Measurements from ENCODE around the gene NKAIN2. TPM values are rescaled to one million over a fixed set of nuclear protein-coding genes. Genes with fewer than 3 reads are reported as not detected.

NKAIN2 gene
- total RNA-seq, 1 experiment from 2014 or later: not detected

GRCh38 chr6:124282541-124282940, 478.9 kb downstream of the NKAIN2 start:
- DNase-seq (ENCODE audit: low read depth, low spot score): no peak
- ChIA-PET RAD21 (ENCODE audit: low non-redundant PET in 1 of 2, low total read pairs in 2 of 2, uncharacterized antibody in 2 of 2, unreplicated experiment in 2 of 2) (no interaction called here), POLR2A (no interaction called here), CTCF (no interaction called here)
- Histone ChIP-seq H3K9ac (ENCODE audit: low read length) (no peak overlapping the region), H4K20me1 (ENCODE audit: insufficient read depth) (no peaks in the 10 kb centered on the region), H3K27me3 (ENCODE audit: insufficient read depth, low read length) (no peaks in the 10 kb centered on the region), H3K4me1 (ENCODE audit: control insufficient read depth in 1 of 2, insufficient read depth in 2 of 2, low read length in 2 of 2) (no peaks in the 10 kb centered on the region), H3K27ac (ENCODE audit: low read depth, low read length) (no peak overlapping the region), H2AFZ (ENCODE audit: low read depth, low read length, poor library complexity, severe bottlenecking) (no peak overlapping the region), H3K79me2 (ENCODE audit: insufficient read depth, low read length) (no peaks in the 10 kb centered on the region), H3K9me2 (ENCODE audit: insufficient read depth) (no peaks in the 10 kb centered on the region), H3K36me3 (ENCODE audit: control insufficient read depth in 1 of 2, insufficient read depth in 2 of 2, low read length in 2 of 2) (no peaks in the 10 kb centered on the region), H3K4me3 (replicated peaks in 1 of 2; ENCODE audit: low read depth in 1 of 2, low read length in 2 of 2) (no peak overlapping the region), H3K9me3 (ENCODE audit: control insufficient read depth in 1 of 2, insufficient read depth in 1 of 2, low read depth in 1 of 2, low read length in 2 of 2) (no peaks in the 10 kb centered on the region), H3K4me2 (ENCODE audit: low read length) (no peak overlapping the region)
- TF ChIP-seq JUND (IDR thresholded peaks at IDR 0.05): no peak
- no peak for TF ChIP-seq YY1 (IDR thresholded peaks at IDR 0.05; ENCODE audit: extremely low read depth, insufficient replicate concordance, low read depth, low read length)
- no TSS peak for BruUV-seq (replicated peaks)
- ATAC-seq: no peak
- intact Hi-C loops (cut with micrococcal nuclease): no loop called here

GRCh38 chr6:124283486-124283885, 479.8 kb downstream of the NKAIN2 start:
- H3K9me3 ChIP-seq (ENCODE audit: control insufficient read depth in 1 of 2, insufficient read depth in 1 of 2, low read depth in 1 of 2, low read length in 2 of 2): no peaks in the 10 kb centered on the region
- no peak overlapping the region for H3K4me2 ChIP-seq (ENCODE audit: low read length)
- no peaks in the 10 kb centered on the region for H3K4me1 ChIP-seq (ENCODE audit: control insufficient read depth in 1 of 2, insufficient read depth in 2 of 2, low read length in 2 of 2)
- no TSS peak for BruUV-seq (replicated peaks)
- H3K9me2 ChIP-seq (ENCODE audit: insufficient read depth): no peaks in the 10 kb centered on the region
- no peak overlapping the region for H3K4me3 ChIP-seq (replicated peaks in 1 of 2; ENCODE audit: low read depth in 1 of 2, low read length in 2 of 2)
- ChIA-PET CTCF (no interaction called here), POLR2A (no interaction called here), RAD21 (ENCODE audit: low non-redundant PET in 1 of 2, low total read pairs in 2 of 2, uncharacterized antibody in 2 of 2, unreplicated experiment in 2 of 2) (no interaction called here)
- H2AFZ ChIP-seq (ENCODE audit: low read depth, low read length, poor library complexity, severe bottlenecking): no peak overlapping the region
- H3K79me2 ChIP-seq (ENCODE audit: insufficient read depth, low read length): no peaks in the 10 kb centered on the region
- DNase-seq (ENCODE audit: low read depth, low spot score) (no peak), ATAC-seq (no peak)
- H3K9ac ChIP-seq (ENCODE audit: low read length): no peak overlapping the region
- H3K27ac ChIP-seq (ENCODE audit: low read depth, low read length): no peak overlapping the region
- H4K20me1 ChIP-seq (ENCODE audit: insufficient read depth): no peaks in the 10 kb centered on the region
- TF ChIP-seq ELF1 (IDR thresholded peaks at IDR 0.05; ENCODE audit: borderline replicate concordance, low read depth) (no peak), ATF3 (IDR thresholded peaks at IDR 0.05) (no peak), CTCF (IDR thresholded peaks at IDR 0.05 in 2 of 3, conservative IDR thresholded peaks at IDR 0.05 in 1 of 3; ENCODE audit: borderline replicate concordance in 1 of 3, insufficient read depth in 1 of 3, low read depth in 2 of 3, low read length in 2 of 3) (no peak), CEBPB (IDR thresholded peaks at IDR 0.05; ENCODE audit: low read depth) (no peak), EZH2phosphoT487 (IDR thresholded peaks at IDR 0.05; ENCODE audit: borderline replicate concordance) (no peak), FOSL1 (IDR thresholded peaks at IDR 0.05; ENCODE audit: low read depth) (no peak), SP1 (IDR thresholded peaks at IDR 0.05; ENCODE audit: low read depth) (no peak), ZNF274 (IDR thresholded peaks at IDR 0.05; ENCODE audit: low read depth, low read length) (no peak), ZBTB33 (IDR thresholded peaks at IDR 0.05; ENCODE audit: extremely low read depth, insufficient replicate concordance, low read length) (no peak), TCF7L2 (IDR thresholded peaks at IDR 0.05; ENCODE audit: borderline replicate concordance, extremely low read depth, insufficient read depth, insufficient read length) (no peak)
- H3K27me3 ChIP-seq (ENCODE audit: insufficient read depth, low read length): no peaks in the 10 kb centered on the region
- no peaks in the 10 kb centered on the region for H3K36me3 ChIP-seq (ENCODE audit: control insufficient read depth in 1 of 2, insufficient read depth in 2 of 2, low read length in 2 of 2)
- intact Hi-C loops (cut with micrococcal nuclease): no loop called here
